SH-SY5Y (cell line): ENCODE data around the gene PAAF1.

Experiments
- GATA2 ChIP-seq: IDR thresholded peaks from 2 replicates; pipeline ENCODE4 v1.6.1; 2011; ENCODE audit warnings: mild to moderate bottlenecking, low read depth, low read length
- GATA3 ChIP-seq: IDR thresholded peaks from 2 replicates; pipeline ENCODE4 v1.6.1; 2011; ENCODE audit warnings: low read depth, mild to moderate bottlenecking, low read length, moderate library complexity

PAAF1 gene

GRCh38 chr11:73949246-73949645 lies 72.4 kb downstream of the PAAF1 start:
- no peak for TF ChIP-seq GATA2
- TF ChIP-seq GATA3 = no peak

- TF ChIP-seq GATA2 (no peak), GATA3 (no peak)
Observed at GRCh38 chr11:73949912-73950311, 73.1 kb downstream of the PAAF1 start.

DNA sequence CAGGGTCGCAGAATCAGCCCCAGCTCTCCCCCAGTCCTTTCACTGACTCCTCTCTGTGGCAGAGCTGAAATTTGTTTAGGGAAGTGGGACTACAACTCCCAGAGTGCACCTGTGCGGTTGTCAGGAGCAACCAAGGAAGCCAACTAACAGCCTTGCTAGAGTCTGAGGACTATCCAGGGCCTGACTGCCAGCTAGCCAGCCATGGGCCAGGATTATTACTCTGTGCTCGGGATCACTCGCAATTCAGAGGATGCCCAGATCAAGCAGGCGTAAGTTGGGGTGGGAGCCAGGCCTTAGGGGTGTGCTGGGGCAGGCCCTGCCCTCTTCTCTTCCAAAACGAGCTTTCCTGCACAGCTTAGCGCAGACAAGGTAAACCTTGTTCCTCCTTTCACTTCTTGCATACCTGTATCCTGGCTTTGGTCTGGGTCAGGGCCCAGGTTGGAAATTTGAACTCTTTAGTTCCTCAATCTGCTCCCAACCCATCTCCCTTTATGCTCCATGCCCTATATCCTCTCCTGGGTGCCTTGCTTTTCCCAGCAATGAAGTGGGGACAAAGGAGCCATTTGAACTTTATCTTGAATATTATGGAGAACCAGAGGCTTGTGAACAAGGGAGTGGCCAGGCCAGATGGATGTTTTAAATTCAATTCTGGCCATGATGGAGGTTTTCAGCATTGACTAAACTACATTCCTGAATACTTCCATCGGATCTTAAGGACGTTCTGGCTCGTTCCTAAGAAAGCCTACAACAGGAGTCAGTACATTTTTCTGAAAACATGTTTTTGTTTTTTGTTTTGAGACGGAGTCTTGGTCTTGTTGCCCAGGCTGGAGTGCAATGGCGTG lies 74.3 kb downstream of the PAAF1 start, which contains the start of gene DNAJB13:
DNAJB13 (plus strand) TSS at position 158 of the 842 bp plus-strand sequence; CDS start at position 202, 44 bp downstream.
- TF ChIP-seq GATA3 (no peak), GATA2 (no peak)

- TF ChIP-seq GATA3 (no peak), GATA2 (no peak)
Observed at GRCh38 chr11:73951797-73952196, 75.0 kb downstream of the PAAF1 start.

DNA sequence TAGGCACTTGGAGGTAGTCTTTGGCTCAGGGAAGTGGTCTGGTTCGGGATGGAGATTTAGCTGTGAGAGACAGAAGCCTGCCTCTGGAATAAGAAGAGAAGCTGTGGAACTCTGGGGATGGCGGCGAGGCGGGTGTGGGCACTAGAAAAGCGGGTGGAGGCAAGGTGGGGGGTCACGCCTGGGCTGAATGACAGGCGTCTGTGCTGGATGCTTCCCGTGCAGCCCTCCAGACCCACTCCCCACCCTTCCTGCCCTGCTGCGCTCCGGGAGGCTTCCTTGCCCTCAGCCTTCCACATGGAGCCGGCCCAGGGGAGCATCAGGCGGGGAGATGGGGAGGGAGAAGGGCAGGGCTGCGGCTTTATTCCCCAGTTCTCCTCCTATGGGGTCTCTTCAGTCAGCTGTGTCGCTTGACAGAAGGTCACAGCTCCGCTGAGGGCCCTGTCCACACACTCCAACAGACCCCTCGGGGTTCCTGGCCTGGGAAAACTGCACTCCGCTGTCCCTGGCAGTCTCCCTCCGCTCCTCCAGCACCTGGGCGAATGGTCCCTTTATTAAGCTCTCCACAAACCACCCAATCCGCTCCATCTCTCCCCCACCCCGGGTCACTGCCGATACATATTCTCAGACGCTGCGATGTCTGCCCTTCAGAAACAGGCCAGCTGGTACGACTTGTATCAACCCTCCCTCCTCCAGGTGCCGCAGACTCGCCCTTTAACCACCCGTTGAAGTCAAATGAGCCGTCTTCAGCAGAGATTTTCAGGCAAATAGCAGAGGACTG lies 80.3 kb downstream of the PAAF1 start:
- no peak for TF ChIP-seq GATA2
- no peak for TF ChIP-seq GATA3

DNA sequence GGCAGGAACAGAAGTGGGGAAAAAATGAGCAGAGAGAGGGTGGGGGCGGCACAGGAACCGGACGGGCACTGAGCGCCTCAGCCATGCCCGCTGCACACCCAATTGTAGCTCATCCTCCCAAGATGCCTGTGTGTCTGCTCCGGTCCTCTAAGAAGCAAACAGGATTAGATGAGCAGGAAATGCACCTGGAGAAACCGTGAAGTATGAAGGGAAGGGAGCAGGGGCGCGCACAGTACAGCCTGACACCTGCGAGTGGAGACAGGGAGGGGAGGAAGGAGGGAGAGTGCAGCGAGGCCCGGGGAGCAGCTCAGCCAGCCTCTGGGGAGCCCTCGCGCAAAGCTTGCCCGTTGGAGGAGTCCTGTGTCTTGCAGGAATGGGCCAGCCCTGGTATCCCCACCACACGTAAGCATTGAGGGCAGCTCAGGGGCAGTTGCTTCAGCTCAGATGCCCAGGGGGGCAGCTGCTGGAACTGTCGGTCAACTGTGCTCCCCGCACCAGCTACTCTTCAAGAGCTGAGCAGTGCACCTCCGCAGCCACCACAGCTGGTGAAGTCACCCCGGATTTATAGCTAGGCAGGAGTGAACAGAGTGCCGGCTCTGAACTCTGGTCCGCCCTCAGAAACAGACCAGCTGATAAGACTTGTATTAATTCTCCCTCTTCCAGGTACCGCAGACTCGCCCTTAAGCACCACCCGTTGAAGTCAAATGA lies 81.0 kb downstream of the PAAF1 start:
- TF ChIP-seq GATA2 (no peak), GATA3 (no peak)

- TF ChIP-seq GATA2 (no peak), GATA3 (no peak)
Observed at GRCh38 chr11:73958521-73959141, 81.8 kb downstream of the PAAF1 start.

DNA sequence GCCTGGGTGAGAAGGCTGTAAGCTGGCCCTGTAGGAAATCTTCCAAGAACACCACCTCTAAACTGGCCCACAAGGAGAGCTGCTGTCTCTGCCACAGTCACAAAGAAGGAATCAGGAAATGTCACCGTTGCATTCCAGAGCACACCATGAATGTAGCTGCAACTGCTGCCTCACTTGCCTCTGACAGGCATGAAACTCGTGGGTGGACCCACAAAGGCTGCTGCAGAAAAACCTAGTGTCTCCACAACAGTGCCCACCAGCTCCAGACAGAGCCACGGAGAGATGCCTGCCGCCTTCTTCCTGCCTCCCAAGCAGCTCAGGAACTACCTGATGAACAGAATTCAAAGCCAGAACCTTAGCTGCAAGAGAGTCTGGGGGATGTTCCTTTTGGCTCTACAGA lies 84.5 kb downstream of the PAAF1 start:
- TF ChIP-seq GATA3 = no peak
- TF ChIP-seq GATA2 = no peak

DNA sequence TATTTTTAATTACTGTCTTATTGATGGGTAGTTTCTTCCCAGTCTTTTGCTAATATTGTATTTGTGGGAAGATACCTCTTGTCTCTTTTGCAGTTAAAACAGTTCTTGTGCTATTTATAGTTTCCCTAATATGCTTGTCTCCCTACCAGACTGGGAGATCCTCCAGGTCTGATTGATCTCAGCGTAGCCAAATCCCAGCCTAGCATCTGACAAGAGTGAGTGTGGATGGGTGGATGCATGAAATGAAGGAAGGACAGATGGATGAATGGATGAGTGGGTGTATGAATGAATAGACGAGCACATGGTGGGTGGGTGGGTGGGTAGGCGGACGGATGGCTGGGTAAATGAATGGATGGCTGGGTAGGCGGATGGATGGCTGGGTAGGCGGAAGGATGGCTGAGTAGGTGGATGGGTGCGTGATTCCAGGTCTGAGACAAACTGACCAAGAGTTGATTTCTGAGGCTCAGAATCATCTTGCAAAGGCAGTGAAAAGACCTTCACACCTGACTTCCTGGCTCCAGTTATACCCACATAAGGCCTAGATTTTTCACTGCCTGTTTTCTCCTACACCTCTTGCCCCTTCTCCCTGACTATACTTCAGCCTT lies 85.4 kb downstream of the PAAF1 start:
- TF ChIP-seq GATA2 (no peak), GATA3 (no peak)

GRCh38 chr11:73963861-73964260 lies 87.1 kb downstream of the PAAF1 start:
- TF ChIP-seq GATA2 = no peak
- no peak for TF ChIP-seq GATA3

DNA sequence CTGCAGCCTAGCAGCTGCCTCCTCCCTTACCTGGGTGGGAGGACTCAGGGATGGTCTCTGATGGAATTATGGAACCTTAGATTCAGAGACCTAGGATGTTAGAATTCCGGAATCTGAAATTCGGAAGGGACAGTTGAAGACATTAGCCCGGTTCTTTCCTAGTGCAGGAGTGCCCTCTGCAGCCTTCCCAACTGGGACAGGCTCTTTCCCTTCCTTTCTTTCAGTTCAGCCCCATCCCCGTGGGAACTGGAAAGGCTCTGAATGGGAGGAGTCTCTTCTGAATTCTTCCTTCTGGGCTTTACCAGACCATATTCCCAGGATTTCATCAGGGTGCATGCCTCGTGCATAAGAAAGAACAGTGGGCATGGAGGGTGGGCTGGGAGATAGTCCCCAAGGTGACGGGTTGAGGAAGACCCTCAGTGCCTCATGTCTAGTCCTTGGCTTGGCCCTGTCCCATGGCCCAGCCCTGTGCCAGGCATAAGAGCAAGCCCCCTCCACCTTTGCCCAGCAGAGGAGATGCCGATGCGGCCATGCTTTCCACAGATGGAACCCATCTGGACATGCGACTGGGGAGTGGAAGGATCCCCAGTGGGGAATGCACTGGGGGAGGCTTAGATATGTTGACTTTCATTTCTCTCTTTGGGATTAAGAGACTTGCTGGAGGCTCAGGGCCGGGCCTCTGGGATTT lies 88.4 kb downstream of the PAAF1 start:
- TF ChIP-seq GATA3 = no peak
- TF ChIP-seq GATA2 = no peak

DNA sequence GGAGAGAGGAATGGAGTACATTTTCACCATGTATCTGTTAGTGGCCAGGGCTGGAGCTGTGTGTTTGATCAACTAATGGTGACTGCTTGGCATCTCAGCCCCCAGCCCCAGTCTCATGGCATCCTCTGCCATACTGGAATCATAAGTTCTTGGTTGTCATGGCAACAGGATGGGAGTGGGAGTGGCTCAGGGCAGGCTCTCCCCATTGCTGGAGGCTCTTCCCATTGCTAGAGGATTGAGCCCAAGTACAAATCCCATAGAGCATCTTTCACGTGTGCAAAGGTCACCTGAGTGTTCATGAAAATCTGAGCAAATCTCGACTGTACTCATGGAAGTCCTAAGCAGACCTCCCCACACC lies 88.9 kb downstream of the PAAF1 start:
- no peak for TF ChIP-seq GATA2
- TF ChIP-seq GATA3 = no peak
